Spleen (tissue), 7 donors: Measurements from ENCODE around the gene KLK14.

Source experiments
- CTCF ChIP-seq, 11 experiments: fragments of 200-600 bp in 7 of 11; fragments of 450-650 bp in 4 of 11; sonication (generic) in 4 of 11; IDR thresholded peaks in 8 of 11; conservative IDR thresholded peaks in 3 of 11; 1 replicate in 7 of 11; 2 replicates in 4 of 11; pipeline versions ENCODE4 v1.4.0 to v1.8.0; 2016 to 2021; ENCODE audit warnings: antibody characterized with exemption in 11 of 11, inconsistent platforms in 4 of 11, mild to moderate bottlenecking in 1 of 11
- POLR2A ChIP-seq, 3 donors: fragments of 450-650 bp; IDR thresholded peaks; one replicate each; pipeline ENCODE4 v1.5.1; 2017; ENCODE audit warnings: antibody characterized with exemption in 3 of 3, mild to moderate bottlenecking in 1 of 3
- POLR2AphosphoS5 ChIP-seq, 3 donors: sonication (generic); formaldehyde crosslinking; IDR thresholded peaks; one replicate each; pipeline ENCODE4 v1.5.1; 2017; ENCODE audit warnings: antibody characterized with exemption in 3 of 3
- donor health status: DM: no; HTN: no; CAD: no; lungs with moderate emphysema.
- donor health status: DM: no; HTN: no; CAD: no.
- donor health status: DM: no; HTN: no; CAD: no.

- TF ChIP-seq CTCF (IDR thresholded peaks at IDR 0.05 in 8 of 11, conservative IDR thresholded peaks at IDR 0.05 in 3 of 11) (peak in 1 of 11 experiments; percentile 25), POLR2A (IDR thresholded peaks at IDR 0.05) (no peak), POLR2AphosphoS5 (IDR thresholded peaks at IDR 0.05) (no peak)
Observed at GRCh38 chr19:51108805-51109146, 26.1 kb upstream of the KLK14 start.
